HepG2 (cell line): ENCODE measurements around the gene LHFPL6. TPM values are rescaled to one million over a fixed set of nuclear protein-coding genes. Genes with fewer than 3 reads are reported as not detected.

Experiments used
- ATAC-seq: fragments of 200-7000 bp; cut with Tn5 transposase; 3 replicates; pipeline ENCODE4 v1.9.1; 2020; ENCODE audit warnings: mild to moderate bottlenecking, moderate library complexity
- BruUV-seq: library from RNA; stranded (reverse); fragments of 400-500 nt; replicated peaks from 2 replicates; lab custom pipeline; 2021; lab: Mats Ljungman, UMichigan
- CTCF ChIA-PET: fragments of 300-600 bp; formaldehyde crosslinking; extraction: SDS; loops from one replicate; lab custom pipeline; 2021; ENCODE audit warnings: low total read pairs, inconsistent platforms, low intra/inter-chr PET ratio; lab: Yijun Ruan, JAX
- POLR2A ChIA-PET: fragments of 350-600 bp; sonication (Branson Sonifier 250); formaldehyde crosslinking; loops from one replicate; lab custom pipeline; 2020; ENCODE audit warnings: antibody characterized with exemption, inconsistent platforms; lab: Yijun Ruan, JAX
- DNase-seq: peaks from one replicate; pipeline ENCODE4 v3.0.0-alpha.2; 2015; ENCODE audit warnings: low spot score
- FAIRE-seq: peaks from 3 replicates; lab custom pipeline; 2011; peaks lifted over from hg19 to GRCh38; lab: Jason Lieb, UNC
- H2AFZ ChIP-seq: one replicate; pipeline ENCODE4 v1.6.1; 2011; ENCODE audit warnings: low read length, inconsistent platforms
- H3K27ac ChIP-seq: fragments of 300-600 bp; 3 replicates; pipeline ENCODE4 v1.8.0; 2011; ENCODE audit warnings: mixed run types, mild to moderate bottlenecking, mixed read lengths, low read length, inconsistent platforms; ENCODE audit not compliant: insufficient read depth; ENCODE audit errors: extremely low read length
- H3K27me3 ChIP-seq, 2 experiments: fragments of 200-600 bp in 1 of 2; 2 replicates in 1 of 2; 3 replicates in 1 of 2; pipeline versions ENCODE4 v1.6.0 to v1.8.0; 2011; ENCODE audit warnings: low read length in 2 of 2, mild to moderate bottlenecking in 2 of 2, moderate library complexity in 2 of 2, inconsistent platforms in 1 of 2; ENCODE audit not compliant: insufficient read depth in 2 of 2, control insufficient read depth in 1 of 2
- H3K36me3 ChIP-seq, 2 experiments: fragments of 200-600 bp in 1 of 2; replicated peaks in 1 of 2; 2 replicates in 1 of 2; 3 replicates in 1 of 2; pipeline versions ENCODE4 v1.5.1 to v1.8.0; 2011; ENCODE audit warnings: low read length in 2 of 2, inconsistent platforms in 1 of 2; ENCODE audit not compliant: insufficient read depth in 2 of 2, control insufficient read depth in 1 of 2
- H3K4me1 ChIP-seq: 2 replicates; pipeline ENCODE4 v1.5.1; 2012; ENCODE audit warnings: low read length, inconsistent platforms; ENCODE audit not compliant: insufficient read depth
- H3K4me2 ChIP-seq: 2 replicates; pipeline ENCODE4 v1.6.0; 2011; ENCODE audit warnings: low read depth, low read length, inconsistent platforms
- H3K4me3 ChIP-seq, 3 experiments: fragments of 200-600 bp in 1 of 3; sonication (generic), shearing (Covaris generic) in 1 of 3; replicated peaks in 1 of 3; 2 replicates each; pipeline ENCODE4 v1.5.1; 2011 to 2016; ENCODE audit warnings: low read length in 3 of 3, inconsistent platforms in 2 of 3, low read depth in 2 of 3, mild to moderate bottlenecking in 2 of 3, control low read depth in 1 of 3, mixed read lengths in 1 of 3; ENCODE audit not compliant: insufficient read depth in 1 of 3
- H3K79me2 ChIP-seq: one replicate; pipeline ENCODE4 v1.6.1; 2011; ENCODE audit warnings: low read length, inconsistent platforms; ENCODE audit not compliant: insufficient read depth
- H3K9ac ChIP-seq: 2 replicates; pipeline ENCODE4 v1.6.0; 2011; ENCODE audit warnings: mild to moderate bottlenecking, low read depth, low read length, inconsistent platforms; ENCODE audit not compliant: insufficient read depth
- H3K9me3 ChIP-seq: 2 replicates; pipeline ENCODE4 v1.5.1; 2012; ENCODE audit warnings: mild to moderate bottlenecking, low read length
- H4K20me1 ChIP-seq: 2 replicates; pipeline ENCODE4 v1.6.0; 2011; ENCODE audit warnings: inconsistent platforms, mild to moderate bottlenecking, low read length, moderate library complexity; ENCODE audit not compliant: insufficient read depth
- AFF4 ChIP-seq: sonication (generic); formaldehyde crosslinking; IDR thresholded peaks from 2 replicates; pipeline ENCODE4 v1.4.0; 2020; ENCODE audit warnings: missing genetic modification reagents
- CREB1 ChIP-seq, 2 experiments: fragments of 450-650 bp in 1 of 2; IDR thresholded peaks; 2 replicates each; pipeline ENCODE4 v1.6.1; 2016 to 2017; ENCODE audit warnings: control low read depth in 1 of 2, mild to moderate bottlenecking in 1 of 2, missing compliant biosample characterization in 1 of 2, missing genetic modification characterization in 1 of 2
- GABPA ChIP-seq, 2 experiments: IDR thresholded peaks; 2 replicates each; pipeline ENCODE4 v1.6.1; 2011 to 2016; ENCODE audit warnings: low read depth in 2 of 2, low read length in 1 of 2, missing biosample characterization in 1 of 2, missing genetic modification characterization in 1 of 2
- HHEX ChIP-seq: IDR thresholded peaks from 2 replicates; pipeline ENCODE4 v1.6.1; 2016; ENCODE audit warnings: control low read depth
- HMGXB4 ChIP-seq, 2 experiments: sonication (generic) in 1 of 2; formaldehyde crosslinking in 1 of 2; IDR thresholded peaks; 2 replicates each; pipeline versions ENCODE4 v1.4.0 to v1.6.1; 2018 to 2020; ENCODE audit warnings: missing genetic modification reagents in 2 of 2, borderline replicate concordance in 1 of 2, low read depth in 1 of 2, mild to moderate bottlenecking in 1 of 2, missing biosample characterization in 1 of 2
- JUND ChIP-seq: sonication (generic); formaldehyde crosslinking; IDR thresholded peaks from 2 replicates; pipeline ENCODE4 v1.8.0; 2022; ENCODE audit warnings: mild to moderate bottlenecking, missing genetic modification reagents
- PAXIP1 ChIP-seq: sonication (generic); formaldehyde crosslinking; conservative IDR thresholded peaks from 2 replicates; pipeline ENCODE4 v1.4.0; 2020; ENCODE audit warnings: mild to moderate bottlenecking, missing genetic modification reagents, moderate library complexity
- PLSCR1 ChIP-seq: sonication (generic); formaldehyde crosslinking; IDR thresholded peaks from 2 replicates; pipeline ENCODE4 v1.5.0; 2020; ENCODE audit warnings: missing genetic modification reagents, mild to moderate bottlenecking, borderline replicate concordance
- ZBTB26 ChIP-seq: IDR thresholded peaks from 2 replicates; pipeline ENCODE4 v1.6.1; 2016; ENCODE audit warnings: missing compliant biosample characterization, missing genetic modification reagents, borderline replicate concordance
- ZFX ChIP-seq: sonication (generic); formaldehyde crosslinking; IDR thresholded peaks from 2 replicates; pipeline ENCODE4 v1.4.0; 2020; ENCODE audit warnings: mild to moderate bottlenecking, low read depth, missing genetic modification reagents, moderate library complexity
- WGBS: methylation state at CpG from one replicate; pipeline ENCODE4 v1.1.6; 2017; ENCODE audit warnings: low lambda C conversion rate; 5-methylcytosine and 5-hydroxymethylcytosine counted together
- in situ Hi-C: cut with HindIII; loops from 2 replicates; pipeline ENCODE4 v1.10.0; 2017; ENCODE audit warnings: low pct_unique_long_range_greater_than_20kb; ENCODE audit not compliant: extremely low pct_ligation_motif_present
- intact Hi-C: fragments of 100-400 bp; cut with micrococcal nuclease; formaldehyde crosslinking; loops from one replicate; pipeline ENCODE4 v1.10.0; 2022; ENCODE audit not compliant: unreplicated experiment
- polyA plus RNA-seq, 8 experiments: library from polyadenylated mRNA; depleted of rRNA in 3 of 8; stranded (reverse) in 7 of 8; unstranded in 1 of 8; fragments of >200 nt; fragmentation: Illumina TruSeq in 4 of 8; extraction: Trizol in 4 of 8; gene quantifications; 2 replicates each; pipeline versions ENCODE4 v1.2.1 to v1.2.3, GENCODE V29; 2011 to 2016; ENCODE audit warnings: low read depth in 4 of 8, missing spikeins in 1 of 8, mixed read lengths in 1 of 8; ENCODE audit not compliant: insufficient read depth in 1 of 8
- total RNA-seq, 5 experiments: library from RNA; depleted of rRNA; stranded (reverse); fragments of >200 nt; fragmentation: Illumina TruSeq; extraction: Trizol; gene quantifications; 2 replicates each; pipeline ENCODE4 v1.2.3, GENCODE V29; 2016; ENCODE audit warnings: low read depth in 1 of 5

LHFPL6 gene
- total and polyA plus RNA-seq, 2 of the 13 experiments (the other 11 are each of a cell fraction or from before 2014, with no cell fraction given), result not detected

- H3K4me1 ChIP-seq, result no peaks in the 10 kb centered on the region
- H3K79me2 ChIP-seq, result no peaks in the 10 kb centered on the region
- no peak for FAIRE-seq
- H3K9ac ChIP-seq, result no peak overlapping the region
- ATAC-seq, result no peak
- no TSS peak for BruUV-seq
- ChIA-PET CTCF (no interaction called here), POLR2A (no interaction called here)
- H3K4me3 ChIP-seq, result no peak overlapping the region
- H2AFZ ChIP-seq, result no peak overlapping the region
- intact Hi-C loops (no loop called here), in situ Hi-C loops (no loop called here)
- no peaks in the 10 kb centered on the region; a peak in 1 of 5 replicates for H3K27me3 ChIP-seq
- no peak overlapping the region for H3K4me2 ChIP-seq
- WGBS, result 9% methylated on average over 5 of the region's 12 CpGs
- no peaks in the 10 kb centered on the region for H3K9me3 ChIP-seq
- no peaks in the 10 kb centered on the region for H3K36me3 ChIP-seq
- H3K27ac ChIP-seq, result no peak overlapping the region
- no peak for DNase-seq
- H4K20me1 ChIP-seq, result no peaks in the 10 kb centered on the region
- TF ChIP-seq JUND (CRISPR knock-in tag) (no peak), HHEX (no peak), AFF4 (CRISPR knock-in tag) (no peak), CREB1 (IDR thresholded peaks at IDR 0.05) (no peak), CREB1 (CRISPR knock-in tag; IDR thresholded peaks at IDR 0.05) (no peak), PAXIP1 (CRISPR knock-in tag) (no peak), PLSCR1 (no peak), GABPA (IDR thresholded peaks at IDR 0.05; ENCODE audit: low read depth, low read length) (no peak), GABPA (CRISPR knock-in tag; IDR thresholded peaks at IDR 0.05; ENCODE audit: low read depth) (no peak), HMGXB4 (CRISPR knock-in tag; IDR thresholded peaks at IDR 0.05; ENCODE audit: borderline replicate concordance in 1 of 2, low read depth in 1 of 2) (no peak), ZFX (no peak), ZBTB26 (CRISPR knock-in tag) (no peak)
Observed at GRCh38 chr13:39557285-39557955, 45.6 kb downstream of the LHFPL6 start.
